ENCODE results near the gene P2RX5.

P2RX5 gene

DNA sequence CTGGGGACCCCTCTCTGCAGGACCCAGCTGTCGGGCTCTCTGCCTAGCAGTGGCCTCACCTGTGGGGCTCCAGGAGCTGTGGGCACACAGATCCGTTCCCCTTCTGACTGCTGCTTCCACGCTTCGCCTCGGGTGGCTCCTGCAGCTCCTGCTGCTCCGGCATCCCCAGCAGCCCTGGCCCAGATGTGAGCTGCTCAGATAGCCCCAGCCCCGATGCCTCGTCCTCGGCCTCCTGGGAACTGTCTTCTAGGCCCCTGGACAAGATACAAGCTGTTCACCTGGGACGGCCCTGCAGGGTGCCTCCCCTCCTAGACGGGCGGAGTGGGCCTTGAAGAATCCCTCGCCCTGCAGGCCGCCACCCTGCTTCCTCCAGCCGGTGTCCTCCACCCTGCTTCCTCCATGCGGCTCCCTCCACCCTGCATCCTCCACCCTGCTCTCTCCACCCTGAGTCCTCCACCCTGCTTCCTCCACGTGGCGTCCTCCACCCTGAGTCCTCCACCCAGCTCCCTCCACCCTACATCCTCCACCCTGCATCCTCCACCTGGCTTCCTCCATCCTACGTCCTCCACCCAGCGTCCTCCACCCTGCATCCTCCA lies 16.3 kb downstream of the P2RX5 start:
- no peaks in the 10 kb centered on the region for H3K79me2 ChIP-seq (ENCODE audit: insufficient read depth, low read length)
- H3K4me2 ChIP-seq (ENCODE audit: low read length) = no peak overlapping the region
- H3K4me3 ChIP-seq (ENCODE audit: low read depth, low read length, poor library complexity, severe bottlenecking) = no peak overlapping the region
- peaks cover 19% of the 10 kb centered on the region; the same call in 1 of the 2 replicates for H3K36me3 ChIP-seq (ENCODE audit: insufficient read depth, low read length)
- H3K9me3 ChIP-seq (ENCODE audit: low read length) = no peaks in the 10 kb centered on the region
- no peaks in the 10 kb centered on the region for H4K20me1 ChIP-seq (ENCODE audit: insufficient read depth, low read length)
- no peaks in the 10 kb centered on the region for H3F3A ChIP-seq (ENCODE audit: insufficient read depth, low read length)
- TF ChIP-seq CTCF (IDR thresholded peaks at IDR 0.05; ENCODE audit: low read length) = no peak
- no peak for TF ChIP-seq EZH2 (IDR thresholded peaks at IDR 0.05; ENCODE audit: borderline replicate concordance, low read length)
- H3K4me1 ChIP-seq (ENCODE audit: insufficient read depth, low read length, severe bottlenecking) = no peaks in the 10 kb centered on the region
- no peak overlapping the region for H3K9ac ChIP-seq (ENCODE audit: low read length)
- H3K9me2 ChIP-seq (ENCODE audit: low read depth, low read length) = no peaks in the 10 kb centered on the region
- no peaks in the 10 kb centered on the region for H3K27me3 ChIP-seq (ENCODE audit: insufficient read depth, low read length)
- H2AFZ ChIP-seq (ENCODE audit: low read length) = no peak overlapping the region
- H3K27ac ChIP-seq (ENCODE audit: low read depth, low read length, poor library complexity, severe bottlenecking) = no peak overlapping the region

DNA sequence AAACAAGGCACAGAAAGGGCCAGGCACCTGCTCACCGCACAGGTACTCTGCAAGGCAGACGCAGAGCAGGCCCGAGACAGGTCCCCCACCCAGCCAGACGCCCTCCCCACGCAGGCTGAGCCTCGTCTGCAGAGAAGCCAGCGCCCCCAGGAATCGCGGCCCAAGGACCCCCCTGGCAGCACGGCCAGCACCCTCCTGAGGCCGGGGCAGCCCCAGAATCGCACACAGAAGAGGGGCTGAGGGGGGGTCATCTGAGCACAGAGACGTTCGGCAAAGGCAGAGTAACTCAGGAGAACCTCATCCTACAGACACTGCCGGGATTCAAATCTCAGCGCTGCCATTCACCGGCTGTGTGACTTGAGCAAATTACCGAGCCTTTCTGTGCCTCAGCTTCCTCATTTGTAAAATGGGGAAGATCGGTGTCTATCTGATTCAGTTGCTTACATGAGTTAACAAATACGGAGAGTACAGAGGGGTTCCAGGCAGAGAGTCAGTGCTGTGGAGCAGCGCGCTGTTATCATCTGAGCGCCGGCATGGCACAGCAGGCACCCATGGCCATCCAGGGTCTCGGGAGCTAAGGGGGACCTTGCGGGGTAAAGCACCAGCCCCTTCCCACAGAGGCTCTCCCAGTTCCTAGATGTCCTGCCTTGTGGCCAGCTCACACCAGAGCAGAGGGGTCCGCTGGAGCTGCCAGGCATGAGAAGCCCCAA lies 17.0 kb downstream of the P2RX5 start:
- Histone ChIP-seq H3K27ac (ENCODE audit: low read depth, low read length, poor library complexity, severe bottlenecking) (no peak overlapping the region), H3K9me2 (ENCODE audit: low read depth, low read length) (no peaks in the 10 kb centered on the region), H3K36me3 (ENCODE audit: insufficient read depth, low read length) (peaks cover 19% of the 10 kb centered on the region; the same call in 1 of the 2 replicates)

DNA sequence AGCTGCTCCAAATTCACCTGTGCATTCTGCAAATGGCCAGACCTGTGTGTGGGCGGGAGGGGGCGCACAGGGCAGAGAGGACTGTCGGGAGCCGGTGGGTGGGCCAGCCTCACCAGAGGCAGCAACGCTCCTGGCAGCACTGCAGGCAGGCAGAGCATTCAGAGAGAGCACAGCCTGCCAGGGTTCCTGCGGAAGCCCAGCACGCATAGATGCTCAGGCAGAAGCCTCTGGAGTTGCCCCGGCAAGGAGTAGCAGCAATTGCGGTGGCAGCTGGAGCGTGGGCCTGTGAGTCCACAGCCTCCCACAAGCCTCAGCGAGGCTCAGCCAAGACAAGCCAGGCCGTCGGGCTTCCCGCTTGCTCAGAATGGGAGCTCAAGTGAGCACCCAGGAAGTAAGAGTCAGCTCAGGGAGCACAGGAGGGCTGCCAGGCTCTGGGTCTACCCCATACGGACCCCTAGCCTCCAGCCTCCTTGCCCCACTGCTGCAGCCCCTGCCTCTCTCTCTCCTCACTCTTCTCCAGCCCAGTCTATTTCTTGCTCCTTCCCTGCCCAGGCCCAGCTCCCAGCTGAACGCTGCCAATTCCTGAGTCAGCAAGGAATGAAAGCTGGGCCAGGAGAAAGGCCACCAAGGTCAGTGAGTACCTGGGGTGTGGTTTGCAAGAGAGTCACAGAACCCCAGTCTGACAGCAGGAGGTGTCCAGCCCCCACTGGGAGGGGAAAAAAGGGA lies 17.7 kb downstream of the P2RX5 start:
- Histone ChIP-seq H3K9me2 (ENCODE audit: low read depth, low read length) (no peaks in the 10 kb centered on the region), H2AFZ (ENCODE audit: low read length) (no peak overlapping the region), H3K27ac (ENCODE audit: low read depth, low read length, poor library complexity, severe bottlenecking) (no peak overlapping the region), H3K4me1 (ENCODE audit: insufficient read depth, low read length, severe bottlenecking) (no peaks in the 10 kb centered on the region), H3F3A (ENCODE audit: insufficient read depth, low read length) (no peaks in the 10 kb centered on the region), H3K27me3 (ENCODE audit: insufficient read depth, low read length) (no peaks in the 10 kb centered on the region), H3K36me3 (ENCODE audit: insufficient read depth, low read length) (peaks cover 19% of the 10 kb centered on the region; the same call in 1 of the 2 replicates), H3K9me3 (ENCODE audit: low read length) (no peaks in the 10 kb centered on the region), H3K4me3 (ENCODE audit: low read depth, low read length, poor library complexity, severe bottlenecking) (no peak overlapping the region), H3K79me2 (ENCODE audit: insufficient read depth, low read length) (no peaks in the 10 kb centered on the region), H3K4me2 (ENCODE audit: low read length) (no peak overlapping the region), H3K9ac (ENCODE audit: low read length) (no peak overlapping the region), H4K20me1 (ENCODE audit: insufficient read depth, low read length) (no peaks in the 10 kb centered on the region)
- TF ChIP-seq EZH2 (IDR thresholded peaks at IDR 0.05; ENCODE audit: borderline replicate concordance, low read length) = no peak
- no peak for TF ChIP-seq CTCF (IDR thresholded peaks at IDR 0.05; ENCODE audit: low read length)

More for the DNA sequence above, 17.0 kb downstream of the P2RX5 start:
- Histone ChIP-seq H4K20me1 (ENCODE audit: insufficient read depth, low read length) (no peaks in the 10 kb centered on the region), H3F3A (ENCODE audit: insufficient read depth, low read length) (no peaks in the 10 kb centered on the region), H3K4me3 (ENCODE audit: low read depth, low read length, poor library complexity, severe bottlenecking) (no peak overlapping the region), H3K9ac (ENCODE audit: low read length) (no peak overlapping the region), H3K79me2 (ENCODE audit: insufficient read depth, low read length) (no peaks in the 10 kb centered on the region), H3K27me3 (ENCODE audit: insufficient read depth, low read length) (no peaks in the 10 kb centered on the region), H3K9me3 (ENCODE audit: low read length) (no peaks in the 10 kb centered on the region), H3K4me2 (ENCODE audit: low read length) (no peak overlapping the region), H3K4me1 (ENCODE audit: insufficient read depth, low read length, severe bottlenecking) (no peaks in the 10 kb centered on the region), H2AFZ (ENCODE audit: low read length) (no peak overlapping the region)
- TF ChIP-seq CTCF (IDR thresholded peaks at IDR 0.05; ENCODE audit: low read length) = no peak
- no peak for TF ChIP-seq EZH2 (IDR thresholded peaks at IDR 0.05; ENCODE audit: borderline replicate concordance, low read length)
